Activated naive CD8-positive, alpha-beta T cell treated with anti-CD3 and anti-CD28 coated beads for 36 hours (primary cell): ENCODE measurements around the gene MT1X. TPM values are rescaled to one million over a fixed set of nuclear protein-coding genes. Genes with fewer than 3 reads are reported as not detected.

Source experiments
- DNase-seq: peaks from one replicate; pipeline ENCODE4 v3.0.0; 2021
- H3K27ac Mint-ChIP-seq: one replicate; pipeline ENCODE4 v1.8.0; 2022; ENCODE audit warnings: mild to moderate bottlenecking, moderate library complexity, mixed read lengths
- H3K27me3 Mint-ChIP-seq: one replicate; pipeline ENCODE4 v1.8.0; 2022; ENCODE audit warnings: mild to moderate bottlenecking, mixed read lengths
- H3K36me3 Mint-ChIP-seq: one replicate; pipeline ENCODE4 v1.8.0; 2021; ENCODE audit warnings: mild to moderate bottlenecking, mixed read lengths
- H3K4me1 Mint-ChIP-seq: one replicate; pipeline ENCODE4 v1.8.0; 2021; ENCODE audit warnings: mixed read lengths
- H3K4me3 Mint-ChIP-seq: one replicate; pipeline ENCODE4 v1.8.0; 2022; ENCODE audit warnings: mild to moderate bottlenecking, moderate library complexity, mixed read lengths
- H3K9me3 Mint-ChIP-seq: one replicate; pipeline ENCODE4 v1.8.0; 2022; ENCODE audit warnings: mixed read lengths
- total RNA-seq, 2 experiments: library from RNA; stranded (reverse); gene quantifications; one replicate each; pipeline ENCODE4 v1.2.3, GENCODE V29; 2021

The MT1X gene
- 10 to 100 TPM; 71.4 to 72.3 TPM for total RNA-seq

- Mint-ChIP-seq H3K36me3 (peaks cover 16% of the 10 kb centered on the region), H3K27me3 (no peaks in the 10 kb centered on the region), H3K4me1 (peaks cover 23% of the 10 kb centered on the region), H3K4me3 (peak within 1 kb of the TSS; percentile 96), H3K27ac (peak within 1 kb of the TSS; percentile 97), H3K9me3 (peaks cover 3% of the 10 kb centered on the region)
- DNase-seq: peak; percentile 95
Observed at GRCh38 chr16:56681939-56682702, at the start of gene MT1X. Gene MT1X (plus strand): TSS chr16:56682470. CDS start chr16:56682541, 71 bp downstream.

GRCh38 chr16:56632848-56633365, 49.4 kb upstream of the MT1X start:
- no peak overlapping the region for H3K27ac Mint-ChIP-seq
- no peaks in the 10 kb centered on the region for H3K9me3 Mint-ChIP-seq
- peaks cover 81% of the 10 kb centered on the region for H3K27me3 Mint-ChIP-seq
- no peak for DNase-seq
- H3K4me1 Mint-ChIP-seq: peaks cover 32% of the 10 kb centered on the region
- peak overlapping the region; percentile 61 for H3K4me3 Mint-ChIP-seq
- H3K36me3 Mint-ChIP-seq: no peaks in the 10 kb centered on the region

GRCh38 chr16:56633535-56633934, 48.7 kb upstream of the MT1X start:
- Mint-ChIP-seq H3K27ac (no peak overlapping the region), H3K4me1 (peaks cover 34% of the 10 kb centered on the region), H3K4me3 (no peak overlapping the region), H3K36me3 (no peaks in the 10 kb centered on the region), H3K27me3 (peaks cover 83% of the 10 kb centered on the region), H3K9me3 (no peaks in the 10 kb centered on the region)
- DNase-seq: no peak

GRCh38 chr16:56634715-56635440, 47.4 kb upstream of the MT1X start:
- Mint-ChIP-seq H3K27me3 (peaks cover 93% of the 10 kb centered on the region), H3K9me3 (no peaks in the 10 kb centered on the region), H3K36me3 (no peaks in the 10 kb centered on the region), H3K4me3 (peak overlapping the region; percentile 74), H3K4me1 (peaks cover 34% of the 10 kb centered on the region), H3K27ac (no peak overlapping the region)
- no peak for DNase-seq

- Mint-ChIP-seq H3K4me1 (peaks cover 31% of the 10 kb centered on the region), H3K36me3 (no peaks in the 10 kb centered on the region), H3K4me3 (peak overlapping the region; percentile 74), H3K27me3 (peaks cover 96% of the 10 kb centered on the region), H3K9me3 (no peaks in the 10 kb centered on the region), H3K27ac (no peak overlapping the region)
- no peak for DNase-seq
Observed at GRCh38 chr16:56635441-56635967, 46.8 kb upstream of the MT1X start.

- H3K27me3 Mint-ChIP-seq: peaks cover 83% of the 10 kb centered on the region
- no peaks in the 10 kb centered on the region for H3K9me3 Mint-ChIP-seq
- no peak overlapping the region for H3K4me3 Mint-ChIP-seq
- no peak for DNase-seq
- H3K4me1 Mint-ChIP-seq: peaks cover 30% of the 10 kb centered on the region
- H3K27ac Mint-ChIP-seq: no peak overlapping the region
- no peaks in the 10 kb centered on the region for H3K36me3 Mint-ChIP-seq
Observed at GRCh38 chr16:56636616-56637413, 45.5 kb upstream of the MT1X start.

- no peak for DNase-seq
- H3K27ac Mint-ChIP-seq: no peak within 1 kb of the TSS
- H3K9me3 Mint-ChIP-seq: no peaks in the 10 kb centered on the region
- peak within 1 kb of the TSS; percentile 53 for H3K4me3 Mint-ChIP-seq
- H3K27me3 Mint-ChIP-seq: peaks cover 76% of the 10 kb centered on the region
- no peaks in the 10 kb centered on the region for H3K36me3 Mint-ChIP-seq
- peaks cover 31% of the 10 kb centered on the region for H3K4me1 Mint-ChIP-seq
Observed at GRCh38 chr16:56637814-56638750, 44.2 kb upstream of the MT1X start, which contains the start of gene MT1A. Gene MT1A (plus strand): TSS chr16:56638666. CDS start chr16:56638739, 73 bp downstream.

- no peak for DNase-seq
- no peak overlapping the region for H3K4me3 Mint-ChIP-seq
- H3K27me3 Mint-ChIP-seq: peaks cover 69% of the 10 kb centered on the region
- peaks cover 38% of the 10 kb centered on the region for H3K4me1 Mint-ChIP-seq
- H3K27ac Mint-ChIP-seq: no peak overlapping the region
- no peaks in the 10 kb centered on the region for H3K36me3 Mint-ChIP-seq
- H3K9me3 Mint-ChIP-seq: no peaks in the 10 kb centered on the region
Observed at GRCh38 chr16:56639045-56639444, 43.2 kb upstream of the MT1X start.

- Mint-ChIP-seq H3K4me3 (no peak overlapping the region), H3K27ac (no peak overlapping the region), H3K36me3 (no peaks in the 10 kb centered on the region), H3K4me1 (peaks cover 34% of the 10 kb centered on the region), H3K27me3 (peaks cover 64% of the 10 kb centered on the region), H3K9me3 (no peaks in the 10 kb centered on the region)
- no peak for DNase-seq
Observed at GRCh38 chr16:56640076-56640475, 42.2 kb upstream of the MT1X start.

- H3K9me3 Mint-ChIP-seq: no peaks in the 10 kb centered on the region
- no peaks in the 10 kb centered on the region for H3K36me3 Mint-ChIP-seq
- peaks cover 57% of the 10 kb centered on the region for H3K27me3 Mint-ChIP-seq
- H3K27ac Mint-ChIP-seq: no peak overlapping the region
- H3K4me1 Mint-ChIP-seq: peaks cover 28% of the 10 kb centered on the region
- H3K4me3 Mint-ChIP-seq: no peak overlapping the region
- no peak for DNase-seq
Observed at GRCh38 chr16:56641166-56641565, 41.1 kb upstream of the MT1X start.

- peak; percentile 87 for DNase-seq
Observed at GRCh38 chr16:56643080-56643778, 39.0 kb upstream of the MT1X start.

GRCh38 chr16:56643833-56644232, 38.4 kb upstream of the MT1X start:
- H3K27me3 Mint-ChIP-seq: peaks cover 39% of the 10 kb centered on the region

More at GRCh38 chr16:56643080-56643778, 39.0 kb upstream of the MT1X start:
- no peaks in the 10 kb centered on the region for H3K9me3 Mint-ChIP-seq
- peaks cover 42% of the 10 kb centered on the region for H3K27me3 Mint-ChIP-seq
- H3K36me3 Mint-ChIP-seq: no peaks in the 10 kb centered on the region
- no peak overlapping the region for H3K27ac Mint-ChIP-seq
- peaks cover 17% of the 10 kb centered on the region for H3K4me1 Mint-ChIP-seq
- peak overlapping the region; percentile 70 for H3K4me3 Mint-ChIP-seq

GRCh38 chr16:56645311-56645710, 37.0 kb upstream of the MT1X start:
- H3K27ac Mint-ChIP-seq: no peak overlapping the region
- H3K9me3 Mint-ChIP-seq: no peaks in the 10 kb centered on the region
- no peaks in the 10 kb centered on the region for H3K36me3 Mint-ChIP-seq
- no peak for DNase-seq
- H3K4me3 Mint-ChIP-seq: no peak overlapping the region
- peaks cover 24% of the 10 kb centered on the region for H3K27me3 Mint-ChIP-seq
- peaks cover 17% of the 10 kb centered on the region for H3K4me1 Mint-ChIP-seq

More at GRCh38 chr16:56643833-56644232, 38.4 kb upstream of the MT1X start:
- Mint-ChIP-seq H3K36me3 (no peaks in the 10 kb centered on the region), H3K27ac (no peak overlapping the region), H3K4me1 (peaks cover 17% of the 10 kb centered on the region), H3K4me3 (peak overlapping the region; percentile 70), H3K9me3 (no peaks in the 10 kb centered on the region)
- DNase-seq: no peak
